Aorta (tissue), 5 donors: ENCODE data around the gene TNIP1. TPM values are rescaled to one million over a fixed set of nuclear protein-coding genes. Genes with fewer than 3 reads are reported as not detected.

ENCODE experiments used
- ATAC-seq: fragments of 200-7000 bp; cut with Tn5 transposase; one replicate; pipeline ENCODE4 v1.9.1; 2022; ENCODE audit warnings: moderate library complexity; ENCODE audit not compliant: low FRiP score
- DNase-seq, 2 donors: peaks; one replicate each; pipeline ENCODE4 v3.0.0-alpha.2; 2020
- H3K27ac ChIP-seq, 2 donors: one replicate each; pipeline ENCODE4 v1.5.1; 2013; ENCODE audit warnings: low read length in 2 of 2, mild to moderate bottlenecking in 2 of 2, moderate library complexity in 2 of 2, control low read depth in 1 of 2, inconsistent platforms in 1 of 2, low read depth in 1 of 2
- H3K27me3 ChIP-seq, 2 donors: one replicate each; pipeline ENCODE4 v1.6.1; 2013; ENCODE audit warnings: control low read depth in 1 of 2, low read length in 1 of 2, mild to moderate bottlenecking in 1 of 2, moderate library complexity in 1 of 2; ENCODE audit not compliant: insufficient read depth in 2 of 2, control insufficient read depth in 1 of 2
- H3K36me3 ChIP-seq, 2 donors: one replicate each; pipeline ENCODE4 v1.6.1; 2013; ENCODE audit warnings: control low read depth in 1 of 2, low read length in 1 of 2, mild to moderate bottlenecking in 1 of 2; ENCODE audit not compliant: insufficient read depth in 2 of 2, control insufficient read depth in 1 of 2
- H3K4me1 ChIP-seq, 2 donors: one replicate each; pipeline ENCODE4 v1.6.1; 2013; ENCODE audit warnings: low read length in 2 of 2, control low read depth in 1 of 2, mild to moderate bottlenecking in 1 of 2, moderate library complexity in 1 of 2; ENCODE audit not compliant: insufficient read depth in 2 of 2, control insufficient read depth in 1 of 2
- H3K4me3 ChIP-seq, 2 donors: one replicate each; pipeline ENCODE4 v1.5.1; 2013; ENCODE audit warnings: low read length in 2 of 2, control low read depth in 1 of 2, mild to moderate bottlenecking in 1 of 2
- H3K9me3 ChIP-seq: one replicate; pipeline ENCODE4 v1.6.1; 2013; ENCODE audit warnings: mild to moderate bottlenecking, low read length; ENCODE audit not compliant: control insufficient read depth
- WGBS, 2 donors: extraction: QIAGEN DNeasy Blood & Tissue Kit; methylation state at CpG; one replicate each; pipeline ENCODE4 v1.1.7; 2013; 5-methylcytosine and 5-hydroxymethylcytosine counted together
- intact Hi-C, 2 donors: fragments of 100-400 bp; cut with DNase I; formaldehyde crosslinking; loops; one replicate each; pipeline versions ENCODE4 v1.14.2 to v1.15.0; 2022
- polyA plus RNA-seq, 2 donors: library from polyadenylated mRNA; stranded (reverse); fragments of 200-250 nt; gene quantifications; one replicate each; pipeline ENCODE4 v1.2.3, GENCODE V29; 2013
- total RNA-seq, 2 donors: library from RNA; stranded (reverse); fragmentation: NEBNext Ultra II Directional; extraction: Animal tissue kit (Norgen Biotek cat#: 25700); gene quantifications; one replicate each; pipeline ENCODE4 v1.2.1, GENCODE V29; 2021
- donor health status: healthy with polysubstance abuse.
- donor health status: Bipolar disorder and iron deficiency.
- donor health status: DM: no; HTN: no; CAD: no.
- donor health status: DM: no; HTN: no; CAD: no.
- donor health status: DM: yes; HTN: yes; CAD: no.

The TNIP1 gene
- total and polyA plus RNA-seq, 4 donors: 63.3 to 105 (median 81.8) TPM

GRCh38 chr5:151074557-151074956, 6.3 kb downstream of the TNIP1 start:
- 98 to 99% methylated on average over 2 of the region's 2 CpGs for WGBS, 2 donors
- Histone ChIP-seq H3K36me3 (no peaks in the 10 kb centered on the region), H3K27me3 (no peaks in the 10 kb centered on the region), H3K9me3 (no peaks in the 10 kb centered on the region), H3K4me1 (no peaks in the 10 kb centered on the region), H3K27ac (peak overlapping the region in 1 of 2 donors; percentile 3), H3K4me3 (no peak overlapping the region)
- DNase-seq: no peak
- intact Hi-C loops: no loop called here
- ATAC-seq: no peak

- Histone ChIP-seq H3K4me3 (no peak overlapping the region), H3K27me3 (no peaks in the 10 kb centered on the region), H3K9me3 (no peaks in the 10 kb centered on the region), H3K36me3 (no peaks in the 10 kb centered on the region), H3K4me1 (no peaks in the 10 kb centered on the region), H3K27ac (no peak overlapping the region)
- ATAC-seq (no peak), DNase-seq (no peak)
- 97 to 98% methylated on average over 2 of the region's 2 CpGs for WGBS, 2 donors
- intact Hi-C loops: no loop called here
Observed at GRCh38 chr5:151073280-151073679, 7.6 kb downstream of the TNIP1 start.

- H3K9me3 ChIP-seq: no peaks in the 10 kb centered on the region
- no peaks in the 10 kb centered on the region for H3K36me3 ChIP-seq
- H3K27ac ChIP-seq: peak overlapping the region in 1 of 2 donors; percentile 5
- ATAC-seq: no peak
- intact Hi-C loops: no loop called here
- 69 to 73% methylated on average over 5 of the region's 5 CpGs for WGBS, 2 donors
- H3K4me3 ChIP-seq: no peak overlapping the region
- DNase-seq: no peak
- H3K4me1 ChIP-seq: no peaks in the 10 kb centered on the region
- no peaks in the 10 kb centered on the region for H3K27me3 ChIP-seq
Observed at GRCh38 chr5:151072630-151073025, 8.2 kb downstream of the TNIP1 start.

- intact Hi-C loops: no loop called here
- H3K4me3 ChIP-seq: no peak overlapping the region
- H3K9me3 ChIP-seq: no peaks in the 10 kb centered on the region
- no peaks in the 10 kb centered on the region for H3K27me3 ChIP-seq
- WGBS, 2 donors: 90 to 91% methylated on average over 10 of the region's 10 CpGs
- H3K4me1 ChIP-seq: no peaks in the 10 kb centered on the region
- DNase-seq (no peak), ATAC-seq (no peak)
- no peaks in the 10 kb centered on the region for H3K36me3 ChIP-seq
- H3K27ac ChIP-seq: peak overlapping the region in 1 of 2 donors; percentile 7
Observed at GRCh38 chr5:151071848-151072629, 8.8 kb downstream of the TNIP1 start.

GRCh38 chr5:151071021-151071420, 9.8 kb downstream of the TNIP1 start:
- DNase-seq: no peak
- Histone ChIP-seq H3K9me3 (no peaks in the 10 kb centered on the region), H3K36me3 (no peaks in the 10 kb centered on the region), H3K27me3 (no peaks in the 10 kb centered on the region), H3K4me3 (no peak overlapping the region), H3K4me1 (no peaks in the 10 kb centered on the region), H3K27ac (no peak overlapping the region)
- 97 to 99% methylated on average over 4 of the region's 4 CpGs for WGBS, 2 donors
- ATAC-seq: no peak
- intact Hi-C loops: no loop called here

GRCh38 chr5:151070449-151070848, 10.4 kb downstream of the TNIP1 start:
- Histone ChIP-seq H3K4me1 (no peaks in the 10 kb centered on the region), H3K9me3 (no peaks in the 10 kb centered on the region), H3K4me3 (no peak overlapping the region), H3K27ac (no peak overlapping the region), H3K27me3 (no peaks in the 10 kb centered on the region), H3K36me3 (no peaks in the 10 kb centered on the region)
- ATAC-seq (no peak), DNase-seq (no peak)
- 83 to 86% methylated on average over 2 of the region's 2 CpGs for WGBS, 2 donors
- intact Hi-C loops: no loop called here

- ATAC-seq (peak; percentile 34), DNase-seq (no peak)
- intact Hi-C loops: no loop called here
- H3K4me3 ChIP-seq: no peak overlapping the region
- H3K27ac ChIP-seq: peak overlapping the region in 1 of 2 donors; percentile 28
- 23 to 30% methylated on average over 12 of the region's 12 CpGs for WGBS, 2 donors
- H3K36me3 ChIP-seq: no peaks in the 10 kb centered on the region
- H3K27me3 ChIP-seq: no peaks in the 10 kb centered on the region
- no peaks in the 10 kb centered on the region for H3K4me1 ChIP-seq
- no peaks in the 10 kb centered on the region for H3K9me3 ChIP-seq
Observed at GRCh38 chr5:151068433-151069197, 12.2 kb downstream of the TNIP1 start.

- H3K4me3 ChIP-seq: no peak overlapping the region
- WGBS, 2 donors: 83% methylated on average over 14 of the region's 14 CpGs
- H3K4me1 ChIP-seq: no peaks in the 10 kb centered on the region
- DNase-seq (no peak), ATAC-seq (no peak)
- intact Hi-C loops: no loop called here
- no peaks in the 10 kb centered on the region for H3K27me3 ChIP-seq
- H3K36me3 ChIP-seq: no peaks in the 10 kb centered on the region
- H3K27ac ChIP-seq: no peak overlapping the region
- no peaks in the 10 kb centered on the region for H3K9me3 ChIP-seq
Observed at GRCh38 chr5:151067632-151068432, 13.0 kb downstream of the TNIP1 start.
